GM12874 (cell line): ENCODE results near the gene SNX24.

Experiments used
- CTCF ChIP-seq: IDR thresholded peaks from 2 replicates; pipeline ENCODE4 v1.5.1; 2011; ENCODE audit warnings: low read depth, mild to moderate bottlenecking, control low read depth, low read length, moderate library complexity; ENCODE audit not compliant: insufficient read depth

SNX24 gene

GRCh38 chr5:122845229-122846050, at the start of gene SNX24:
SNX24 (plus strand) TSS chr5:122845613; CDS start chr5:122845634, 21 bp downstream.
- TF ChIP-seq CTCF: no peak

GRCh38 chr5:122805481-122805880, 39.9 kb upstream of the SNX24 start:
- TF ChIP-seq CTCF: no peak

- TF ChIP-seq CTCF: no peak
Measured at GRCh38 chr5:122810405-122810804, 35.0 kb upstream of the SNX24 start.

- no peak for TF ChIP-seq CTCF
Measured at GRCh38 chr5:122815218-122815767, 30.1 kb upstream of the SNX24 start.

GRCh38 chr5:122816756-122817155, 28.7 kb upstream of the SNX24 start:
- no peak for TF ChIP-seq CTCF

GRCh38 chr5:122831984-122832383, 13.4 kb upstream of the SNX24 start:
- no peak for TF ChIP-seq CTCF

GRCh38 chr5:122835681-122836080, 9.7 kb upstream of the SNX24 start:
- TF ChIP-seq CTCF: no peak
